ENCODE results near the gene HBQ1.
"Not testable (repeated sequence)": the region's sequence is repeated elsewhere in the genome, so short reads cannot be mapped to it uniquely, and the experiment has no call there.

The HBQ1 gene

GRCh38 chr16:160691-161190 is 19.5 kb upstream of the HBQ1 start:
- no peak for DNase-seq (ENCODE audit: low read depth)

GRCh38 chr16:162271-162991 is 17.8 kb upstream of the HBQ1 start:
- DNase-seq (ENCODE audit: low read depth): no peak

- DNase-seq (ENCODE audit: low read depth): not testable (repeated sequence)
These were observed 17.1 kb upstream of the HBQ1 start for GRCh38 chr16:163139-163538.

- DNase-seq (ENCODE audit: low read depth): not testable (repeated sequence)
These were observed 16.6 kb upstream of the HBQ1 start for GRCh38 chr16:163696-164095.

GRCh38 chr16:164134-164823 is 16.0 kb upstream of the HBQ1 start:
- DNase-seq (ENCODE audit: low read depth): not testable (repeated sequence)

- DNase-seq (ENCODE audit: low read depth): no peak
These were observed 15.3 kb upstream of the HBQ1 start for GRCh38 chr16:164827-165538.

- no peak for DNase-seq (ENCODE audit: low read depth)
These were observed 14.5 kb upstream of the HBQ1 start, which contains the start of gene HBM for GRCh38 chr16:165539-166374. HBM (plus strand) TSS chr16:165978; CDS start chr16:165998, 20 bp downstream.

- no peak for DNase-seq (ENCODE audit: low read depth)
These were observed 13.7 kb upstream of the HBQ1 start for GRCh38 chr16:166375-167121.

GRCh38 chr16:167122-167690 is 13.1 kb upstream of the HBQ1 start:
- DNase-seq (ENCODE audit: low read depth): no peak

- no peak for DNase-seq (ENCODE audit: low read depth)
These were observed 11.8 kb upstream of the HBQ1 start for GRCh38 chr16:168424-168823.

GRCh38 chr16:169014-169413 is 11.2 kb upstream of the HBQ1 start:
- DNase-seq (ENCODE audit: low read depth): no peak

GRCh38 chr16:170088-170507 is 10.2 kb upstream of the HBQ1 start:
- not testable (repeated sequence) for DNase-seq (ENCODE audit: low read depth)

GRCh38 chr16:170788-171187 is 9.5 kb upstream of the HBQ1 start:
- no peak for DNase-seq (ENCODE audit: low read depth)

GRCh38 chr16:172374-172941 is 7.8 kb upstream of the HBQ1 start, which contains the start of gene HBA2:
HBA2 (plus strand) TSS chr16:172876; CDS start chr16:172913, 37 bp downstream.
- not testable (repeated sequence) for DNase-seq (ENCODE audit: low read depth)

- DNase-seq (ENCODE audit: low read depth): not testable (repeated sequence)
These were observed 6.9 kb upstream of the HBQ1 start for GRCh38 chr16:173211-173854.

- not testable (repeated sequence) for DNase-seq (ENCODE audit: low read depth)
These were observed 6.1 kb upstream of the HBQ1 start for GRCh38 chr16:173928-174769.

- no peak for DNase-seq (ENCODE audit: low read depth)
These were observed 5.0 kb upstream of the HBQ1 start for GRCh38 chr16:175011-175949.

- not testable (repeated sequence) for DNase-seq (ENCODE audit: low read depth)
These were observed 4.3 kb upstream of the HBQ1 start for GRCh38 chr16:176006-176405.

Data from HS-5 (cell line).